Left ventricle myocardium inferior (tissue), 1 donor: ENCODE data around the gene TTLL5. TPM values are rescaled to one million over a fixed set of nuclear protein-coding genes. Genes with fewer than 3 reads are reported as not detected.

Experiments
- DNase-seq: peaks from one replicate; pipeline ENCODE4 v3.0.0-alpha.2; 2020
- H3K27ac ChIP-seq: fragments of 200-600 bp; replicated peaks from 2 replicates; pipeline ENCODE4 v1.8.0; 2021
- H3K27me3 ChIP-seq: fragments of 200-600 bp; 2 replicates; pipeline ENCODE4 v1.8.0; 2021; ENCODE audit warnings: low read depth
- H3K36me3 ChIP-seq: fragments of 200-600 bp; 2 replicates; pipeline ENCODE4 v1.8.0; 2021
- H3K4me1 ChIP-seq: fragments of 200-600 bp; 2 replicates; pipeline ENCODE4 v1.8.0; 2021
- H3K4me3 ChIP-seq: fragments of 200-600 bp; 2 replicates; pipeline ENCODE4 v1.8.0; 2021; ENCODE audit warnings: mild to moderate bottlenecking, moderate library complexity
- H3K9me3 ChIP-seq: fragments of 200-600 bp; replicated peaks from 2 replicates; pipeline ENCODE4 v1.8.0; 2021
- CTCF ChIP-seq: fragments of 200-600 bp; IDR thresholded peaks from 2 replicates; pipeline ENCODE4 v1.8.0; 2021; ENCODE audit warnings: antibody characterized with exemption, mild to moderate bottlenecking, borderline replicate concordance
- intact Hi-C: fragments of 100-400 bp; cut with micrococcal nuclease; formaldehyde crosslinking; loops from one replicate; pipeline ENCODE4 v1.11.0; 2022
- total RNA-seq: library from RNA; stranded (reverse); fragmentation: NEBNext Ultra II Directional; extraction: Animal tissue kit (Norgen Biotek cat#: 25700); gene quantifications from one replicate; pipeline ENCODE4 v1.2.1, GENCODE V29; 2021
- donor health status: DM: no; HTN: yes; CAD: no; lungs with severe emphysema.

The TTLL5 gene
- total RNA-seq, 1 donor from 2014 or later, result 16.3 TPM

GRCh38 chr14:75773046-75773445 is 112.0 kb downstream of the TTLL5 start:
- H3K27me3 ChIP-seq, result no peaks in the 10 kb centered on the region
- no peak for DNase-seq
- H3K27ac ChIP-seq, result no peak overlapping the region
- peaks cover 35% of the 10 kb centered on the region for H3K36me3 ChIP-seq
- TF ChIP-seq CTCF, result no peak
- no peaks in the 10 kb centered on the region for H3K9me3 ChIP-seq
- intact Hi-C loops, result no loop called here
- H3K4me1 ChIP-seq, result peaks cover 14% of the 10 kb centered on the region
- no peak overlapping the region for H3K4me3 ChIP-seq

GRCh38 chr14:75781096-75781495 is 120.0 kb downstream of the TTLL5 start:
- H3K9me3 ChIP-seq, result peaks cover 4% of the 10 kb centered on the region
- H3K4me1 ChIP-seq, result peaks cover 23% of the 10 kb centered on the region
- H3K27me3 ChIP-seq, result no peaks in the 10 kb centered on the region
- intact Hi-C loops, result no loop called here
- peaks cover 29% of the 10 kb centered on the region for H3K36me3 ChIP-seq
- no peak overlapping the region for H3K27ac ChIP-seq
- no peak for DNase-seq
- no peak overlapping the region for H3K4me3 ChIP-seq
- no peak for TF ChIP-seq CTCF

- no peaks in the 10 kb centered on the region for H3K27me3 ChIP-seq
- no peak overlapping the region for H3K4me3 ChIP-seq
- peaks cover 29% of the 10 kb centered on the region for H3K36me3 ChIP-seq
- DNase-seq, result no peak
- peaks cover 5% of the 10 kb centered on the region for H3K9me3 ChIP-seq
- H3K4me1 ChIP-seq, result peaks cover 17% of the 10 kb centered on the region
- peak overlapping the region; percentile 44 for H3K27ac ChIP-seq
- no peak for TF ChIP-seq CTCF
- intact Hi-C loops, result no loop called here
Observed at GRCh38 chr14:75783184-75783583, 122.1 kb downstream of the TTLL5 start.

- no peak for TF ChIP-seq CTCF
- intact Hi-C loops, result no loop called here
- Histone ChIP-seq H3K27me3 (no peaks in the 10 kb centered on the region), H3K4me3 (no peak overlapping the region), H3K9me3 (peaks cover 10% of the 10 kb centered on the region), H3K36me3 (peaks cover 35% of the 10 kb centered on the region), H3K4me1 (peaks cover 17% of the 10 kb centered on the region), H3K27ac (peak overlapping the region; percentile 44)
- no peak for DNase-seq
Observed at GRCh38 chr14:75783602-75784313, 122.7 kb downstream of the TTLL5 start.

GRCh38 chr14:75784314-75784686 is 123.3 kb downstream of the TTLL5 start:
- Histone ChIP-seq H3K4me1 (peaks cover 17% of the 10 kb centered on the region), H3K4me3 (no peak overlapping the region), H3K27me3 (no peaks in the 10 kb centered on the region), H3K9me3 (peaks cover 10% of the 10 kb centered on the region), H3K36me3 (peaks cover 35% of the 10 kb centered on the region), H3K27ac (no peak overlapping the region)
- no peak for TF ChIP-seq CTCF
- DNase-seq, result no peak
- intact Hi-C loops, result no loop called here
